SK-N-SH treated with all-trans-retinoic acid at 6 μM for 48 hours (cell line): Measurements from ENCODE around the gene ZNF69.
A peak's percentile ranks its signal among the peaks of the same experiment; 100 is the strongest.
"Not testable (repeated sequence)": the region's sequence is repeated elsewhere in the genome, so short reads cannot be mapped to it uniquely, and the experiment has no call there.

Source experiments
- ATAC-seq: fragments of 200-7000 bp; cut with Tn5 transposase; 3 replicates; pipeline ENCODE4 v1.9.1; 2020; ENCODE audit warnings: mild to moderate bottlenecking, moderate library complexity
- ARNTL ChIP-seq: fragments of 450-650 bp; formaldehyde crosslinking; IDR thresholded peaks from 2 replicates; pipeline ENCODE4 v1.5.0; 2020; ENCODE audit warnings: low read depth, mild to moderate bottlenecking, moderate library complexity, borderline replicate concordance
- BACH2 ChIP-seq: fragments of 250-450 bp; sonication (Bioruptor Pico); IDR thresholded peaks from 2 replicates; pipeline ENCODE4 v1.9.0; 2021; ENCODE audit warnings: mild to moderate bottlenecking, borderline replicate concordance
- CSDC2 ChIP-seq: fragments of 250-450 bp; sonication (Bioruptor Pico); IDR thresholded peaks from 2 replicates; pipeline ENCODE4 v1.5.0; 2020; ENCODE audit warnings: mild to moderate bottlenecking, moderate library complexity
- ESRRG ChIP-seq: fragments of 250-450 bp; sonication (Bioruptor Pico); IDR thresholded peaks from 2 replicates; pipeline ENCODE4 v1.6.1; 2021; ENCODE audit warnings: mild to moderate bottlenecking
- GLIS3 ChIP-seq: fragments of 250-450 bp; sonication (Bioruptor Pico); IDR thresholded peaks from 2 replicates; pipeline ENCODE4 v1.5.0; 2020; ENCODE audit warnings: mild to moderate bottlenecking, moderate library complexity
- OSR1 ChIP-seq: fragments of 250-450 bp; sonication (Bioruptor Pico); IDR thresholded peaks from 2 replicates; pipeline ENCODE4 v1.8.0; 2022; ENCODE audit warnings: moderate library complexity, mild to moderate bottlenecking, inconsistent platforms
- PPARA ChIP-seq: fragments of 250-450 bp; sonication (Bioruptor Pico); IDR thresholded peaks from 2 replicates; pipeline ENCODE4 v1.5.0; 2020; ENCODE audit warnings: mild to moderate bottlenecking, borderline replicate concordance
- RARB ChIP-seq: fragments of 250-450 bp; sonication (Bioruptor Pico); IDR thresholded peaks from 2 replicates; pipeline ENCODE4 v1.8.0; 2021; ENCODE audit warnings: mild to moderate bottlenecking, moderate library complexity
- SNAI2 ChIP-seq: fragments of 250-450 bp; sonication (Bioruptor Pico); IDR thresholded peaks from 2 replicates; pipeline ENCODE4 v1.5.0; 2020; ENCODE audit warnings: mild to moderate bottlenecking, moderate library complexity
- TCF4 ChIP-seq: fragments of 250-450 bp; sonication (Bioruptor Pico); IDR thresholded peaks from 2 replicates; pipeline ENCODE4 v1.8.0; 2021; ENCODE audit warnings: mild to moderate bottlenecking, moderate library complexity, borderline replicate concordance
- TOX ChIP-seq: fragments of 250-450 bp; sonication (Bioruptor Pico); IDR thresholded peaks from 2 replicates; pipeline ENCODE4 v1.8.0; 2021; ENCODE audit warnings: mild to moderate bottlenecking, moderate library complexity, borderline replicate concordance
- ZC3H10 ChIP-seq: fragments of 250-450 bp; sonication (Bioruptor Pico); IDR thresholded peaks from 2 replicates; pipeline ENCODE4 v1.5.1; 2021; ENCODE audit warnings: mild to moderate bottlenecking, moderate library complexity
- ZFP3 ChIP-seq: fragments of 250-450 bp; sonication (Bioruptor Pico); IDR thresholded peaks from 2 replicates; pipeline ENCODE4 v1.5.0; 2020; ENCODE audit warnings: mild to moderate bottlenecking, moderate library complexity
- ZFP30 ChIP-seq: fragments of 450-650 bp; formaldehyde crosslinking; IDR thresholded peaks from 2 replicates; pipeline ENCODE4 v1.5.0; 2022; ENCODE audit warnings: mild to moderate bottlenecking, moderate library complexity
- ZNF565 ChIP-seq: fragments of 450-650 bp; formaldehyde crosslinking; conservative IDR thresholded peaks from 2 replicates; pipeline ENCODE4 v1.5.0; 2020; ENCODE audit warnings: low read depth, mild to moderate bottlenecking, moderate library complexity
- ZNF70 ChIP-seq: fragments of 450-650 bp; formaldehyde crosslinking; IDR thresholded peaks from 2 replicates; pipeline ENCODE4 v1.5.0; 2020; ENCODE audit warnings: mild to moderate bottlenecking, moderate library complexity
- ZNF8 ChIP-seq: fragments of 450-650 bp; formaldehyde crosslinking; IDR thresholded peaks from 2 replicates; pipeline ENCODE4 v1.5.0; 2020; ENCODE audit warnings: mild to moderate bottlenecking, moderate library complexity
- TF ChIP-seq, protein P1 (sequence below): fragments of 250-450 bp; sonication (Bioruptor Pico); IDR thresholded peaks from 2 replicates; pipeline ENCODE4 v1.8.0; 2021; ENCODE audit warnings: low read depth, mild to moderate bottlenecking, moderate library complexity, borderline replicate concordance
- TF ChIP-seq, protein P2 (sequence below): fragments of 250-450 bp; sonication (Bioruptor Pico); IDR thresholded peaks from 2 replicates; pipeline ENCODE4 v1.5.1; 2021; ENCODE audit warnings: mild to moderate bottlenecking, moderate library complexity
- TF ChIP-seq, protein P3 (sequence below): fragments of 250-450 bp; sonication (Bioruptor Pico); IDR thresholded peaks from 2 replicates; pipeline ENCODE4 v1.5.1; 2020; ENCODE audit warnings: low read depth, mild to moderate bottlenecking, moderate library complexity
- TF ChIP-seq, protein P4 (sequence below): fragments of 250-450 bp; sonication (Bioruptor Pico); IDR thresholded peaks from 2 replicates; pipeline ENCODE4 v1.8.0; 2020; ENCODE audit warnings: mild to moderate bottlenecking, moderate library complexity, borderline replicate concordance
- TF ChIP-seq, protein P5 (sequence below): fragments of 250-450 bp; sonication (Bioruptor Pico); IDR thresholded peaks from 2 replicates; pipeline ENCODE4 v1.5.0; 2020; ENCODE audit warnings: mild to moderate bottlenecking, moderate library complexity

Gene ZNF69

DNA sequence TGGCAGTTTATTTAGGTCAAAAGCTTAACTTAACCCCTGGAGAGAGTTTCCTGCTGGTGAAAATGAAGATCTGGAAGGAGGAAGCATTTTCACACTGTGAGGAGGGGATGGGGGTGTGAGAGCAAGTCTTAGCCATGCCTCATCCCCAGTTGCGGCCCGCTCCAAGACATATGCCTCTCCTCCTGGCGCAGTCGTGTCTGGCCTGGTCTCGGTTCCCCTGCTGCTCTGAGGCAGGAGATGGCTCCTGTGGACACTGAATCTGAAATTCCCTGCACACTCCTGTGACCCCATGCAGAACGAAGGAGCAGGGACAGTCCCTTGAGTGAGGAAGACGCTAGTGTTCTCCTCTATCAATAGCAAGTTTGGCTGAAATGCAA lies 360 bp upstream of the ZNF69 start:
- no peak for TF ChIP-seq CSDC2
- TF ChIP-seq ZFP30 (CRISPR knock-in tag): no peak
- no peak for TF ChIP-seq ARNTL (CRISPR knock-in tag)
- peak; percentile 43; the same call in 2 of the 3 replicates for ATAC-seq

DNA sequence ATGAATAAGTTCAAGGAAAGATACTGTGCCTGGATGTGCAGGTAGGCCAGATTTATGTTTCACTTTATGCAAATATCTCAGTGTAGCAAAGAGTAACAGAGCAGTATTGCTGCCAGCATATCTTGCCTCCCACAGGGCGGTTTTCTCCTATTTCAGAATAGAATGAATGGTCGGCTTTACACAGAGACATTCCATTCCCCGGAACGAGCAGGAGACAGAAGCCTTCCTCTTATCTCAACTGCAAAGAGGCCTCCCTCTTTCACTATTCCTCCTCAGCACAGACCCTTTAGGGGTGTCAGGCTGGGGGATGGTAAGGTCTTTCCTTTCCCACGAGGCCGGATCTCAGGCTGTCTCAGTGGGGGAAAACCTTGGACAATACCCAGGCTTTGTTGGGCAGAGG lies 2.3 kb downstream of the ZNF69 start:
- not testable (repeated sequence) for ATAC-seq

DNA sequence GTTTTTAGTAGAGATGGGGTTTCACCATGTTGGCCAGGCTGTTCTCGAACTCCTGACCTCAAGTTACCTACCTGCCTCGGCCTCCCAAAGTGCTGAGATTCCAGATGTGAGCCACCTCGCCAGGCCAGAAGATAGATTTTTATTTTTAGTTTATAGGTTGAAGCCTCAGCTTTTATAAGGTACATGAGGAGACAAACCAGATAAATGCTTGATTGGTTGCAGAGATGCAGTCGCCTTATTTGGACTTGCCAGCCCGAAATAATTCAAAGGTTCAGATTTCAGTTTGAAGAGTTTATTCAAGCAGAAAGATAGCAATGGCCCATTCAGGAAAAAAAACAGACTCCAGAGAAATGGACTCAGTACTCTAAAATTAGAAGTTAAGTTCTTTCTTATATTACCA lies 3.1 kb downstream of the ZNF69 start:
- TF ChIP-seq CSDC2 (no peak), ZFP3 (CRISPR knock-in tag) (no peak), TCF4 (no peak), BACH2 (CRISPR knock-in tag) (no peak), ZFP30 (CRISPR knock-in tag) (no peak), PPARA (no peak), ESRRG (no peak), ZNF565 (CRISPR knock-in tag) (no peak), TOX (CRISPR knock-in tag) (no peak), SNAI2 (CRISPR knock-in tag) (no peak), ZNF8 (CRISPR knock-in tag) (no peak), ARNTL (CRISPR knock-in tag) (no peak)
- TF ChIP-seq, protein P1, sequence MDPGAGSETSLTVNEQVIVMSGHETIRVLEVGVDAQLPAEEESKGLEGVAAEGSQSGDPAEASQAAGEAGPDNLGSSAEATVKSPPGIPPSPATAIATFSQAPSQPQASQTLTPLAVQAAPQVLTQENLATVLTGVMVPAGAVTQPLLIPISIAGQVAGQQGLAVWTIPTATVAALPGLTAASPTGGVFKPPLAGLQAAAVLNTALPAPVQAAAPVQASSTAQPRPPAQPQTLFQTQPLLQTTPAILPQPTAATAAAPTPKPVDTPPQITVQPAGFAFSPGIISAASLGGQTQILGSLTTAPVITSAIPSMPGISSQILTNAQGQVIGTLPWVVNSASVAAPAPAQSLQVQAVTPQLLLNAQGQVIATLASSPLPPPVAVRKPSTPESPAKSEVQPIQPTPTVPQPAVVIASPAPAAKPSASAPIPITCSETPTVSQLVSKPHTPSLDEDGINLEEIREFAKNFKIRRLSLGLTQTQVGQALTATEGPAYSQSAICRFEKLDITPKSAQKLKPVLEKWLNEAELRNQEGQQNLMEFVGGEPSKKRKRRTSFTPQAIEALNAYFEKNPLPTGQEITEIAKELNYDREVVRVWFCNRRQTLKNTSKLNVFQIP: no peak
- TF ChIP-seq, protein P2, sequence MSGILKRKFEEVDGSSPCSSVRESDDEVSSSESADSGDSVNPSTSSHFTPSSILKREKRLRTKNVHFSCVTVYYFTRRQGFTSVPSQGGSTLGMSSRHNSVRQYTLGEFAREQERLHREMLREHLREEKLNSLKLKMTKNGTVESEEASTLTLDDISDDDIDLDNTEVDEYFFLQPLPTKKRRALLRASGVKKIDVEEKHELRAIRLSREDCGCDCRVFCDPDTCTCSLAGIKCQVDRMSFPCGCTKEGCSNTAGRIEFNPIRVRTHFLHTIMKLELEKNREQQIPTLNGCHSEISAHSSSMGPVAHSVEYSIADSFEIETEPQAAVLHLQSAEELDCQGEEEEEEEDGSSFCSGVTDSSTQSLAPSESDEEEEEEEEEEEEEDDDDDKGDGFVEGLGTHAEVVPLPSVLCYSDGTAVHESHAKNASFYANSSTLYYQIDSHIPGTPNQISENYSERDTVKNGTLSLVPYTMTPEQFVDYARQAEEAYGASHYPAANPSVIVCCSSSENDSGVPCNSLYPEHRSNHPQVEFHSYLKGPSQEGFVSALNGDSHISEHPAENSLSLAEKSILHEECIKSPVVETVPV (CRISPR knock-in tag): no peak
- TF ChIP-seq, all 23 proteins: peak for 0
- no peak for ATAC-seq

DNA sequence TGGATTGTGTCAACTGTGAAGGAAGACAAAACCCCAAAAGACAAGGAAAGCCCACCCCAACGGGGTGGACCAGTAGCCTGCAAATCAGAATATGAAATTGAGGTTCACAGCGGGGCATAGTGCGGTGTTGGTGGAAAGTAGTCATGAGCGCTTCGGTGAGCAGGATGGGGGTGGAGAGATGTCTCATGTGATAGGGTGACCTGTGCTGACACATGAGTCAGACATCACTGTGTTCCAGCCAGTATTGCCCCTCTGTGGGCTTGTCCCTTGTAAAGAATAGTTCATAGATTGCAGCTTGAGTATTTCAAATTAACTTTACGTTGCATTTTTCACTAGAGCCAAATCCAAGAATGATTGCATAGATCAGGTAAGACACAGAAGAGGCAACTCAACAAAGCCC lies 7.3 kb downstream of the ZNF69 start:
- no peak for ATAC-seq
- no peak for TF ChIP-seq PPARA

DNA sequence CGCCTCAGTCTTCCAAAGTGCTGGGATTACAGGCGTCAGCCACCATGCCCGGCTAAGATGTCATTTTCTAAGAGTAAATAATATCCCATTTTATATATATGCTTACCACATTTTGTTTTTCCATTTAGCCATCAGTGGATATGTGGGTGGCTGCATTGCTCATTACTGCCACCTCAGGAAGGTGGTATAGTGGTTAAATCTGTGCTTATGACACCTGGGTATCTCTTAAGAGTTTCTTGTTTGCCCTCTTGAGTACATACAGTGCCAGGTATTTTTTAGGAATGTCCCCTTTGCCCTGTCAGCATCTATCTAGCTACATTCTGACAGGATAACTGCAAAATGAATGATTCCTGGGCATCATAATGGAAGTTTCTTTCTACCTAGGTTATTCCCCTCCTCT lies 14.6 kb downstream of the ZNF69 start:
- no peak for ATAC-seq
- TF ChIP-seq ZFP3 (CRISPR knock-in tag): no peak
- TF ChIP-seq ESRRG: no peak
- TF ChIP-seq ZC3H10: no peak
- no peak for TF ChIP-seq TOX (CRISPR knock-in tag)
- TF ChIP-seq, protein P3, sequence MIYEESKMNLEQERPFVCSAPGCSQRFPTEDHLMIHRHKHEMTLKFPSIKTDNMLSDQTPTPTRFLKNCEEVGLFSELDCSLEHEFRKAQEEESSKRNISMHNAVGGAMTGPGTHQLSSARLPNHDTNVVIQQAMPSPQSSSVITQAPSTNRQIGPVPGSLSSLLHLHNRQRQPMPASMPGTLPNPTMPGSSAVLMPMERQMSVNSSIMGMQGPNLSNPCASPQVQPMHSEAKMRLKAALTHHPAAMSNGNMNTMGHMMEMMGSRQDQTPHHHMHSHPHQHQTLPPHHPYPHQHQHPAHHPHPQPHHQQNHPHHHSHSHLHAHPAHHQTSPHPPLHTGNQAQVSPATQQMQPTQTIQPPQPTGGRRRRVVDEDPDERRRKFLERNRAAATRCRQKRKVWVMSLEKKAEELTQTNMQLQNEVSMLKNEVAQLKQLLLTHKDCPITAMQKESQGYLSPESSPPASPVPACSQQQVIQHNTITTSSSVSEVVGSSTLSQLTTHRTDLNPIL: no peak
- no peak for TF ChIP-seq ZNF8 (CRISPR knock-in tag)
- TF ChIP-seq OSR1 (CRISPR knock-in tag): no peak
- no peak for TF ChIP-seq ARNTL (CRISPR knock-in tag)
- no peak for TF ChIP-seq ZNF70 (CRISPR knock-in tag)
- TF ChIP-seq, protein P1: no peak
- TF ChIP-seq RARB (CRISPR knock-in tag): no peak
- no peak for TF ChIP-seq ZFP30 (CRISPR knock-in tag)
- TF ChIP-seq, protein P4, sequence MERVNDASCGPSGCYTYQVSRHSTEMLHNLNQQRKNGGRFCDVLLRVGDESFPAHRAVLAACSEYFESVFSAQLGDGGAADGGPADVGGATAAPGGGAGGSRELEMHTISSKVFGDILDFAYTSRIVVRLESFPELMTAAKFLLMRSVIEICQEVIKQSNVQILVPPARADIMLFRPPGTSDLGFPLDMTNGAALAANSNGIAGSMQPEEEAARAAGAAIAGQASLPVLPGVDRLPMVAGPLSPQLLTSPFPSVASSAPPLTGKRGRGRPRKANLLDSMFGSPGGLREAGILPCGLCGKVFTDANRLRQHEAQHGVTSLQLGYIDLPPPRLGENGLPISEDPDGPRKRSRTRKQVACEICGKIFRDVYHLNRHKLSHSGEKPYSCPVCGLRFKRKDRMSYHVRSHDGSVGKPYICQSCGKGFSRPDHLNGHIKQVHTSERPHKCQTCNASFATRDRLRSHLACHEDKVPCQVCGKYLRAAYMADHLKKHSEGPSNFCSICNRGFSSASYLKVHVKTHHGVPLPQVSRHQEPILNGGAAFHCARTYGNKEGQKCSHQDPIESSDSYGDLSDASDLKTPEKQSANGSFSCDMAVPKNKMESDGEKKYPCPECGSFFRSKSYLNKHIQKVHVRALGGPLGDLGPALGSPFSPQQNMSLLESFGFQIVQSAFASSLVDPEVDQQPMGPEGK (CRISPR knock-in tag): no peak
- no peak for TF ChIP-seq GLIS3 (CRISPR knock-in tag)
- TF ChIP-seq, protein P5, sequence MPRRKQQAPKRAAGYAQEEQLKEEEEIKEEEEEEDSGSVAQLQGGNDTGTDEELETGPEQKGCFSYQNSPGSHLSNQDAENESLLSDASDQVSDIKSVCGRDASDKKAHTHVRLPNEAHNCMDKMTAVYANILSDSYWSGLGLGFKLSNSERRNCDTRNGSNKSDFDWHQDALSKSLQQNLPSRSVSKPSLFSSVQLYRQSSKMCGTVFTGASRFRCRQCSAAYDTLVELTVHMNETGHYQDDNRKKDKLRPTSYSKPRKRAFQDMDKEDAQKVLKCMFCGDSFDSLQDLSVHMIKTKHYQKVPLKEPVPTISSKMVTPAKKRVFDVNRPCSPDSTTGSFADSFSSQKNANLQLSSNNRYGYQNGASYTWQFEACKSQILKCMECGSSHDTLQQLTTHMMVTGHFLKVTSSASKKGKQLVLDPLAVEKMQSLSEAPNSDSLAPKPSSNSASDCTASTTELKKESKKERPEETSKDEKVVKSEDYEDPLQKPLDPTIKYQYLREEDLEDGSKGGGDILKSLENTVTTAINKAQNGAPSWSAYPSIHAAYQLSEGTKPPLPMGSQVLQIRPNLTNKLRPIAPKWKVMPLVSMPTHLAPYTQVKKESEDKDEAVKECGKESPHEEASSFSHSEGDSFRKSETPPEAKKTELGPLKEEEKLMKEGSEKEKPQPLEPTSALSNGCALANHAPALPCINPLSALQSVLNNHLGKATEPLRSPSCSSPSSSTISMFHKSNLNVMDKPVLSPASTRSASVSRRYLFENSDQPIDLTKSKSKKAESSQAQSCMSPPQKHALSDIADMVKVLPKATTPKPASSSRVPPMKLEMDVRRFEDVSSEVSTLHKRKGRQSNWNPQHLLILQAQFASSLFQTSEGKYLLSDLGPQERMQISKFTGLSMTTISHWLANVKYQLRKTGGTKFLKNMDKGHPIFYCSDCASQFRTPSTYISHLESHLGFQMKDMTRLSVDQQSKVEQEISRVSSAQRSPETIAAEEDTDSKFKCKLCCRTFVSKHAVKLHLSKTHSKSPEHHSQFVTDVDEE (CRISPR knock-in tag): no peak
- TF ChIP-seq, all 23 proteins: peak for 0
